ENCODE results near the gene CHMP2A. TPM values are rescaled to one million over a fixed set of nuclear protein-coding genes. Genes with fewer than 3 reads are reported as not detected.
A peak's percentile ranks its signal among the peaks of the same experiment; 100 is the strongest.

Gene CHMP2A
- total and polyA plus RNA-seq, 2 donors (not counting 3 experiments of a cell fraction or from before 2014, with no cell fraction given) = 105 to 150 TPM

DNA sequence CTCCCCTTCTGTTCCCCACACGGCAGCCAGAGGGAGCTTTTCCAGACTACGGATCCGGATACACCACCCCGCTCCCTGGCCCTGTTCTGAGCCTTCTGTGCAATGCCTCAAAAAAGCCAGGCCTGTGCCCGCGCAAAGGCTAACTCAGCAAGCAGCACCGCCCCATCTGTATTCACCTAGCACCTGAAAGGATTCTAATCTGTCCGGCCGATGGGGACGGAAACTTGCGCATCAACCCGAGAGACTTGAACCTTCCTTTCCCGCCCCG lies 35.9 kb downstream of the CHMP2A start:
- intact Hi-C loops (cut with micrococcal nuclease) (loop anchor here (1.0 to 2.0 kb wide), 9 partner anchors 20 to 300 kb away; partner anchors contain the start of genes CHMP2A, TRIM28 and ZNF544), dilution Hi-C loops (cut with MboI; ENCODE audit: extremely low pct_ligation_motif_present, low sequenced_read_pairs) (no loop called here)
- DNase-seq (ENCODE audit: low read depth, low spot score) = peak; percentile 80
- Histone ChIP-seq H3K27ac (ENCODE audit: insufficient read depth, low read depth, low read length) (peak overlapping the region; percentile 69), H2AFZ (ENCODE audit: low read depth, low read length) (peak overlapping the region; percentile 63), H3K36me3 (ENCODE audit: control insufficient read depth in 2 of 2, extremely low read depth in 1 of 2, insufficient read depth in 2 of 2, low read length in 2 of 2) (peaks cover 0 to 11% of the 10 kb centered on the region in 2 experiments), H3K79me2 (ENCODE audit: control insufficient read depth, insufficient read depth, low read length) (peaks cover 36% of the 10 kb centered on the region), H3K27me3 (ENCODE audit: control insufficient read depth in 2 of 2, insufficient read depth in 2 of 2, low read length in 2 of 2) (no peaks in the 10 kb centered on the region), H3K9me1 (replicated peaks; ENCODE audit: control insufficient read depth, extremely low read depth, insufficient read depth, low read length) (no peaks in the 10 kb centered on the region), H3K9ac (replicated peaks; ENCODE audit: extremely low read depth, insufficient read depth, low read length) (peak overlapping the region; percentile 91), H4K20me1 (replicated peaks; ENCODE audit: control insufficient read depth, extremely low read depth, insufficient read depth, low read length) (no peaks in the 10 kb centered on the region), H3K9me3 (replicated peaks; ENCODE audit: control insufficient read depth, insufficient read depth, low read length) (no peaks in the 10 kb centered on the region), H3K4me3 (replicated peaks in 1 of 3; ENCODE audit: insufficient read depth in 1 of 3, low read depth in 1 of 3, low read length in 3 of 3) (peak overlapping the region; percentile 67 to 83 (median 73)), H3K4me2 (ENCODE audit: insufficient read depth, low read length) (peak overlapping the region; percentile 22), H3K4me1 (ENCODE audit: control insufficient read depth, extremely low read depth, insufficient read depth, low read length) (peaks cover 23% of the 10 kb centered on the region)
- peak; percentile 90 for FAIRE-seq
- ChIA-PET CTCF (interaction anchor here (0.7 to 4.6 kb wide), 22 partner anchors 8 to 136 kb away, joined by 3 to 111 read pairs (median 6); partner anchors contain the start of genes CHMP2A, MZF1, SLC27A5 and TRIM28), POLR2A (interaction anchor here (2.6 to 3.4 kb wide), 2 partner anchors 25 to 57 kb away, joined by 17 to 20 read pairs; partner anchors contain the start of gene TRIM28)
- TF ChIP-seq GATA2 (IDR thresholded peaks at IDR 0.05; ENCODE audit: insufficient read depth, insufficient read length, low read depth, low read length) (no peak), JUN (IDR thresholded peaks at IDR 0.05; ENCODE audit: borderline replicate concordance, insufficient read depth, insufficient read length, low read depth) (no peak), FOS (IDR thresholded peaks at IDR 0.05; ENCODE audit: borderline replicate concordance, insufficient read depth, low read length) (no peak), EZH2 (IDR thresholded peaks at IDR 0.05; ENCODE audit: borderline replicate concordance, low read depth, low read length, severe bottlenecking) (no peak), POLR2A (IDR thresholded peaks at IDR 0.05; ENCODE audit: low read depth, low read length) (no peak)
- TF ChIP-seq, protein P1, sequence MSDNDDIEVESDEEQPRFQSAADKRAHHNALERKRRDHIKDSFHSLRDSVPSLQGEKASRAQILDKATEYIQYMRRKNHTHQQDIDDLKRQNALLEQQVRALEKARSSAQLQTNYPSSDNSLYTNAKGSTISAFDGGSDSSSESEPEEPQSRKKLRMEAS (IDR thresholded peaks at IDR 0.05; ENCODE audit: insufficient read depth, insufficient read length) = no peak
- TF ChIP-seq, protein P2, sequence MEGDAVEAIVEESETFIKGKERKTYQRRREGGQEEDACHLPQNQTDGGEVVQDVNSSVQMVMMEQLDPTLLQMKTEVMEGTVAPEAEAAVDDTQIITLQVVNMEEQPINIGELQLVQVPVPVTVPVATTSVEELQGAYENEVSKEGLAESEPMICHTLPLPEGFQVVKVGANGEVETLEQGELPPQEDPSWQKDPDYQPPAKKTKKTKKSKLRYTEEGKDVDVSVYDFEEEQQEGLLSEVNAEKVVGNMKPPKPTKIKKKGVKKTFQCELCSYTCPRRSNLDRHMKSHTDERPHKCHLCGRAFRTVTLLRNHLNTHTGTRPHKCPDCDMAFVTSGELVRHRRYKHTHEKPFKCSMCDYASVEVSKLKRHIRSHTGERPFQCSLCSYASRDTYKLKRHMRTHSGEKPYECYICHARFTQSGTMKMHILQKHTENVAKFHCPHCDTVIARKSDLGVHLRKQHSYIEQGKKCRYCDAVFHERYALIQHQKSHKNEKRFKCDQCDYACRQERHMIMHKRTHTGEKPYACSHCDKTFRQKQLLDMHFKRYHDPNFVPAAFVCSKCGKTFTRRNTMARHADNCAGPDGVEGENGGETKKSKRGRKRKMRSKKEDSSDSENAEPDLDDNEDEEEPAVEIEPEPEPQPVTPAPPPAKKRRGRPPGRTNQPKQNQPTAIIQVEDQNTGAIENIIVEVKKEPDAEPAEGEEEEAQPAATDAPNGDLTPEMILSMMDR (IDR thresholded peaks at IDR 0.05; ENCODE audit: extremely low read depth in 1 of 2, insufficient read depth in 1 of 2, low read depth in 1 of 2, low read length in 2 of 2) = peak; percentile 62 to 82
- no TSS peak for BruUV-seq (replicated peaks)
